Peyer's patch (tissue), 4 donors: ENCODE measurements around the gene ETFBKMT. TPM values are rescaled to one million over a fixed set of nuclear protein-coding genes. Genes with fewer than 3 reads are reported as not detected.

ENCODE experiments used
- DNase-seq, 3 donors: peaks; one replicate each; pipeline ENCODE4 v3.0.0-alpha.2; 2017 to 2019
- H3K27ac ChIP-seq, 4 donors: fragments of 200-600 bp; sonication (generic); one replicate each; pipeline ENCODE4 v1.5.1; 2016 to 2019
- H3K27me3 ChIP-seq, 2 donors: fragments of 200-600 bp; sonication (generic); one replicate each; pipeline ENCODE4 v1.5.1; 2019
- H3K36me3 ChIP-seq, 3 donors: fragments of 200-600 bp; sonication (generic); one replicate each; pipeline ENCODE4 v1.5.1; 2016 to 2019
- H3K4me1 ChIP-seq, 4 donors: fragments of 200-600 bp; sonication (generic); one replicate each; pipeline ENCODE4 v1.5.1; 2016 to 2019
- H3K4me3 ChIP-seq, 4 donors: fragments of 200-600 bp; sonication (generic); 1 replicate in 3 of 4; 2 replicates in 1 of 4; pipeline ENCODE4 v1.5.1; 2016 to 2019; ENCODE audit warnings: mild to moderate bottlenecking in 1 of 4
- H3K9me3 ChIP-seq, 4 donors: fragments of 200-600 bp; sonication (generic); one replicate each; pipeline ENCODE4 v1.5.1; 2016 to 2019; ENCODE audit warnings: mild to moderate bottlenecking in 1 of 4
- CTCF ChIP-seq, 6 experiments: fragments of 450-650 bp in 4 of 6; fragments of 200-600 bp in 2 of 6; sonication (generic) in 1 of 6; IDR thresholded peaks; one replicate each; pipeline ENCODE4 v1.5.1; 2017 to 2019; ENCODE audit warnings: antibody characterized with exemption in 6 of 6, mild to moderate bottlenecking in 3 of 6, moderate library complexity in 1 of 6
- POLR2A ChIP-seq, 2 donors: fragments of 450-650 bp; IDR thresholded peaks; one replicate each; pipeline ENCODE4 v1.5.1; 2017; ENCODE audit warnings: antibody characterized with exemption in 2 of 2, mild to moderate bottlenecking in 2 of 2, moderate library complexity in 2 of 2
- total RNA-seq, 4 donors: library from RNA; depleted of rRNA; stranded (reverse); fragments of >200 nt; gene quantifications; one replicate each; pipeline ENCODE4 v1.1.0, GENCODE V29; 2016

Gene ETFBKMT
- total RNA-seq, 4 donors from 2014 or later = 1.9 to 4.1 (median 3.2) TPM

- Histone ChIP-seq H3K9me3 (no peaks in the 10 kb centered on the region), H3K27me3 (no peaks in the 10 kb centered on the region), H3K4me3 (no peak overlapping the region), H3K36me3 (no peaks in the 10 kb centered on the region), H3K4me1 (peaks cover 0 to 20% (median 0%) of the 10 kb centered on the region in 4 donors), H3K27ac (peak overlapping the region in 3 of 4 donors; percentile 35 to 77 (median 67))
- DNase-seq = peak in 1 of 3 donors; percentile 61
- TF ChIP-seq POLR2A (IDR thresholded peaks at IDR 0.05) = no peak
- TF ChIP-seq CTCF (IDR thresholded peaks at IDR 0.05) = no peak
These were observed 8.6 kb upstream of the ETFBKMT start for GRCh38 chr12:31650918-31651317.

- H3K4me1 ChIP-seq = peaks cover 0 to 20% (median 0%) of the 10 kb centered on the region in 4 donors
- H3K9me3 ChIP-seq = no peaks in the 10 kb centered on the region
- DNase-seq = no peak
- no peaks in the 10 kb centered on the region for H3K36me3 ChIP-seq
- no peak overlapping the region for H3K27ac ChIP-seq
- TF ChIP-seq CTCF (IDR thresholded peaks at IDR 0.05) (no peak), POLR2A (IDR thresholded peaks at IDR 0.05) (no peak)
- no peak overlapping the region for H3K4me3 ChIP-seq
- no peaks in the 10 kb centered on the region for H3K27me3 ChIP-seq
These were observed 7.5 kb upstream of the ETFBKMT start for GRCh38 chr12:31651893-31652521.

- Histone ChIP-seq H3K4me3 (no peak overlapping the region), H3K36me3 (no peaks in the 10 kb centered on the region), H3K4me1 (peaks cover 0 to 19% (median 0%) of the 10 kb centered on the region in 4 donors), H3K27me3 (no peaks in the 10 kb centered on the region), H3K27ac (no peak overlapping the region), H3K9me3 (no peaks in the 10 kb centered on the region)
- TF ChIP-seq POLR2A (IDR thresholded peaks at IDR 0.05) (no peak), CTCF (IDR thresholded peaks at IDR 0.05) (no peak)
- DNase-seq = no peak
These were observed 4.3 kb upstream of the ETFBKMT start for GRCh38 chr12:31655208-31655607.

- Histone ChIP-seq H3K36me3 (no peaks in the 10 kb centered on the region), H3K4me1 (peaks cover 0 to 13% (median 0%) of the 10 kb centered on the region in 4 donors), H3K27me3 (no peaks in the 10 kb centered on the region), H3K9me3 (no peaks in the 10 kb centered on the region), H3K4me3 (no peak overlapping the region), H3K27ac (no peak overlapping the region)
- TF ChIP-seq CTCF (IDR thresholded peaks at IDR 0.05) = no peak
- no peak for TF ChIP-seq POLR2A (IDR thresholded peaks at IDR 0.05)
- DNase-seq = no peak
These were observed 3.7 kb upstream of the ETFBKMT start for GRCh38 chr12:31655792-31656191.

- peak overlapping the region; percentile 88 to 98 (median 96) for H3K27ac ChIP-seq
- no peak for DNase-seq
- H3K4me3 ChIP-seq = peak overlapping the region; percentile 56 to 87 (median 63)
- no peaks in the 10 kb centered on the region for H3K36me3 ChIP-seq
- no peaks in the 10 kb centered on the region for H3K4me1 ChIP-seq
- H3K27me3 ChIP-seq = no peaks in the 10 kb centered on the region
- H3K9me3 ChIP-seq = no peaks in the 10 kb centered on the region
- no peak for TF ChIP-seq CTCF (IDR thresholded peaks at IDR 0.05)
- TF ChIP-seq POLR2A (IDR thresholded peaks at IDR 0.05) = no peak
These were observed 909 bp upstream of the ETFBKMT start for GRCh38 chr12:31658471-31659086.
